IMR-90 (cell line): ENCODE measurements around the gene EIF4B. TPM values are rescaled to one million over a fixed set of nuclear protein-coding genes. Genes with fewer than 3 reads are reported as not detected.
A peak's percentile ranks its signal among the peaks of the same experiment; 100 is the strongest.

Source experiments
- ATAC-seq: fragments of 200-7000 bp; cut with Tn5 transposase; 2 replicates; pipeline ENCODE4 v1.9.1; 2020; ENCODE audit warnings: low read depth, mild to moderate bottlenecking, moderate library complexity
- BruUV-seq: library from RNA; stranded (reverse); fragments of 400-500 nt; replicated peaks from 2 replicates; lab custom pipeline; 2021; lab: Mats Ljungman, UMichigan
- CTCF ChIA-PET: fragments of 300-600 bp; formaldehyde crosslinking; extraction: SDS; loops from one replicate; lab custom pipeline; 2021; ENCODE audit warnings: antibody characterized with exemption; lab: Yijun Ruan, JAX
- POLR2A ChIA-PET: fragments of 300-600 bp; sonication (Branson Sonifier 250); formaldehyde crosslinking; loops from one replicate; lab custom pipeline; 2022; ENCODE audit warnings: antibody characterized with exemption; ENCODE audit not compliant: unreplicated experiment; lab: Charles Lee
- DNase-seq: peaks from one replicate; pipeline ENCODE4 v3.0.0; 2013
- H2AFZ ChIP-seq: replicated peaks from 2 replicates; pipeline ENCODE3; 2013; ENCODE audit warnings: low read length, mild to moderate bottlenecking; ENCODE audit not compliant: poor library complexity
- H2AK5ac ChIP-seq: 2 replicates; pipeline ENCODE4 v1.6.1; 2013; ENCODE audit warnings: low read depth, low read length, inconsistent platforms
- H2AK9ac ChIP-seq: replicated peaks from 2 replicates; pipeline ENCODE3; 2013; ENCODE audit warnings: mild to moderate bottlenecking, low read depth, low read length, moderate library complexity; ENCODE audit not compliant: poor library complexity
- H2BK120ac ChIP-seq: 2 replicates; pipeline ENCODE4 v1.6.1; 2013; ENCODE audit warnings: low read depth, low read length, inconsistent platforms
- H2BK15ac ChIP-seq: 3 replicates; pipeline ENCODE4 v1.6.1; 2013; ENCODE audit warnings: low read depth, low read length, inconsistent platforms
- H2BK20ac ChIP-seq: 2 replicates; pipeline ENCODE4 v1.6.1; 2013; ENCODE audit warnings: low read depth, mild to moderate bottlenecking, inconsistent platforms, low read length, moderate library complexity
- H2BK5ac ChIP-seq: 2 replicates; pipeline ENCODE4 v1.6.1; 2013; ENCODE audit warnings: mild to moderate bottlenecking, low read depth, low read length, inconsistent platforms; ENCODE audit not compliant: poor library complexity, severe bottlenecking
- H3K14ac ChIP-seq: replicated peaks from 2 replicates; pipeline ENCODE4 v1.6.1; 2013; ENCODE audit warnings: low read depth, low read length, inconsistent platforms
- H3K18ac ChIP-seq: 2 replicates; pipeline ENCODE4 v1.6.1; 2013; ENCODE audit warnings: low read depth, low read length, control low read depth
- H3K23ac ChIP-seq: 2 replicates; pipeline ENCODE4 v1.6.1; 2013; ENCODE audit warnings: low read depth, low read length, inconsistent platforms
- H3K27ac ChIP-seq: 2 replicates; pipeline ENCODE4 v1.5.1; 2013; ENCODE audit warnings: mild to moderate bottlenecking, control low read depth, low read length; ENCODE audit not compliant: insufficient read depth
- H3K27me3 ChIP-seq: 2 replicates; pipeline ENCODE4 v1.6.1; 2013; ENCODE audit warnings: low read length; ENCODE audit not compliant: control insufficient read depth, insufficient read depth
- H3K36me3 ChIP-seq: 2 replicates; pipeline ENCODE4 v1.6.1; 2013; ENCODE audit warnings: low read length, mixed read lengths; ENCODE audit not compliant: control insufficient read depth, insufficient read depth
- H3K4ac ChIP-seq: 2 replicates; pipeline ENCODE4 v1.6.1; 2013; ENCODE audit warnings: low read depth, low read length, inconsistent platforms
- H3K4me1 ChIP-seq: 2 replicates; pipeline ENCODE4 v1.6.1; 2013; ENCODE audit warnings: low read length, mixed read lengths; ENCODE audit not compliant: control insufficient read depth, insufficient read depth
- H3K4me2 ChIP-seq: 2 replicates; pipeline ENCODE4 v1.6.1; 2013; ENCODE audit warnings: low read depth, mild to moderate bottlenecking, control low read depth, low read length, moderate library complexity
- H3K4me3 ChIP-seq: 2 replicates; pipeline ENCODE4 v1.5.1; 2013; ENCODE audit warnings: low read depth, mild to moderate bottlenecking, control low read depth, low read length, moderate library complexity; ENCODE audit not compliant: insufficient read depth
- H3K56ac ChIP-seq: 2 replicates; pipeline ENCODE4 v1.6.1; 2013; ENCODE audit warnings: low read length, inconsistent platforms; ENCODE audit not compliant: insufficient read depth; ENCODE audit errors: extremely low read depth
- H3K79me1 ChIP-seq, 2 experiments: 2 replicates each; pipeline ENCODE4 v1.6.1; 2013; ENCODE audit warnings: low read length in 2 of 2, inconsistent platforms in 1 of 2, low read depth in 1 of 2
- H3K9ac ChIP-seq: 2 replicates; pipeline ENCODE4 v1.6.1; 2013; ENCODE audit warnings: low read depth, low read length, control low read depth
- H3K9me1 ChIP-seq: 2 replicates; pipeline ENCODE4 v1.6.1; 2013; ENCODE audit warnings: low read length, inconsistent platforms; ENCODE audit not compliant: insufficient read depth
- H3K9me3 ChIP-seq: 2 replicates; pipeline ENCODE4 v1.6.1; 2013; ENCODE audit warnings: low read length; ENCODE audit not compliant: control insufficient read depth, insufficient read depth
- H4K20me1 ChIP-seq: 2 replicates; pipeline ENCODE4 v1.6.1; 2013; ENCODE audit warnings: low read length, inconsistent platforms; ENCODE audit not compliant: insufficient read depth
- H4K5ac ChIP-seq: 2 replicates; pipeline ENCODE4 v1.6.1; 2013; ENCODE audit warnings: mild to moderate bottlenecking, low read depth, low read length, control low read depth
- H4K8ac ChIP-seq, 2 experiments: 2 replicates each; pipeline ENCODE4 v1.6.1; 2013; ENCODE audit warnings: low read depth in 2 of 2, low read length in 2 of 2, control low read depth in 1 of 2, inconsistent platforms in 1 of 2
- H4K91ac ChIP-seq: 2 replicates; pipeline ENCODE4 v1.6.1; 2013; ENCODE audit warnings: low read depth, low read length, inconsistent platforms; ENCODE audit not compliant: insufficient read depth
- CHD1 ChIP-seq: IDR thresholded peaks from 2 replicates; pipeline ENCODE4 v1.6.1; 2012; ENCODE audit warnings: low read depth, low read length, improper control_type of control experiment
- MAZ ChIP-seq: IDR thresholded peaks from 2 replicates; pipeline ENCODE4 v1.6.1; 2012; ENCODE audit warnings: low read depth, mild to moderate bottlenecking, low read length, improper control_type of control experiment, moderate library complexity, borderline replicate concordance
- POLR2A ChIP-seq: IDR thresholded peaks from 2 replicates; pipeline ENCODE4 v1.6.1; 2012; ENCODE audit warnings: mild to moderate bottlenecking, low read depth, low read length
- RAD21 ChIP-seq: IDR thresholded peaks from 2 replicates; pipeline ENCODE4 v1.6.1; 2012; ENCODE audit warnings: low read length, improper control_type of control experiment
- SMC3 ChIP-seq: fragments of 150-350 bp; IDR thresholded peaks from 2 replicates; pipeline ENCODE4 v1.6.1; 2016; ENCODE audit warnings: low read depth, mild to moderate bottlenecking, antibody characterized with exemption, low read length, moderate library complexity
- WGBS, 2 experiments: methylation state at CpG; one replicate each; pipeline versions ENCODE4 v1.1.5 to v1.1.7; 2013; ENCODE audit warnings: missing lambda C conversion rate in 2 of 2; ENCODE audit not compliant: insufficient read length in 1 of 2; ENCODE audit errors: extremely low coverage in 2 of 2; 5-methylcytosine and 5-hydroxymethylcytosine counted together
- dilution Hi-C: fragments of 300-500 bp; cut with HindIII; formaldehyde crosslinking; loops from one replicate; pipeline ENCODE4 v1.14.3; 2018; ENCODE audit warnings: low sequenced_read_pairs; ENCODE audit not compliant: unreplicated experiment
- in situ Hi-C: fragments of 300-500 bp; cut with MboI; formaldehyde crosslinking; loops from 3 replicates; pipeline ENCODE4 v1.14.3; 2019; ENCODE audit warnings: low sequenced_read_pairs, inconsistent platforms, mixed read lengths
- intact Hi-C: fragments of 100-400 bp; cut with micrococcal nuclease; formaldehyde crosslinking; loops from 2 replicates; pipeline ENCODE4 v1.10.0; 2022
- polyA plus RNA-seq, 3 experiments: library from polyadenylated mRNA; depleted of rRNA; stranded (reverse); fragments of >200 nt; gene quantifications; 2 replicates each; pipeline ENCODE4 v1.2.3, GENCODE V29; 2012; ENCODE audit warnings: low replicate concordance in 1 of 3
- total RNA-seq: library from RNA; depleted of rRNA; stranded (reverse); fragments of >200 nt; gene quantifications from 2 replicates; pipeline ENCODE4 v1.2.3, GENCODE V29; 2012

The EIF4B gene
- total and polyA plus RNA-seq, 2 of the 4 experiments (the other 2 are of a cell fraction) = 313 to 671 TPM

DNA sequence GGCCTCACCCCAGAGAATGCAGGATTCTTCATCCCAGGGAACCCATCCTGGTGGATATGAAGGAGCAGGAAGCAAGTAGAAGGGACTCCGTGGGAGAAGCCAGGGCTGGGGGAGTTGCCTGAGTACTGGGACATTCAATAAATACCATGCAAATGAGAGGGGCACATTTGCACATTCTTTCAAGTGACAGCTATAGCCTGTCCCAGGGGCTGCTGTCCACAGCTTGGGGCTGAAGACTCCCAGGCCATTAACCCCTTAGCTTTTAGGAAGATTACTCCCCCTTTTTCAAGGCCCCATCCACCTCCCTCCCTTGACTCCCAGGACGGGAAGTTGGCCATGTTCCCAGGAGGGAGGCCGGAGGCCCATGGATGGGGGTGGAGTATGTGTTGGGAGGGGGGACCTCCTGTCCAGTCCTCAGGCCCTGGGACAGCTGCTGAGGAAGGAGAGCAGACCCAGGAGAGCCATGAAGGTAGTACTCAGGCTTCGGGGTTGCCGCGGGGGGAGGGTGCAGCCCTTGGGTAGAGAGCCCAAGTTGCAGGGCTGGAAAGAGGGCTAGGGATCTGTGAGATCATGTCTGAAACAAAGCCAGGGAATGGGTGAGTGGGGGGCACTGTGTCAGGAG is 42.6 kb downstream of the EIF4B start:
- peak overlapping the region; percentile 98 for H4K5ac ChIP-seq
- peak overlapping the region; percentile 100 for H2AK9ac ChIP-seq
- ChIA-PET POLR2A (interaction anchor here (0.5 to 2.1 kb wide), 2 partner anchors 30 to 131 kb away, joined by 4 to 7 read pairs; partner anchors contain the start of genes SPRYD3 and ZNF740), CTCF (interaction anchor here (0.5 to 2.4 kb wide), 3 partner anchors 50 to 149 kb away, joined by 5 to 6 read pairs (median 5); no protein-coding TSS in a partner anchor)
- TF ChIP-seq POLR2A = no peak
- peak; percentile 71; the same call in 1 of the 2 replicates for TF ChIP-seq MAZ
- no peak for TF ChIP-seq SMC3
- TF ChIP-seq CHD1 = no peak
- TF ChIP-seq RAD21 = no peak
- H3K36me3 ChIP-seq = peaks cover 15% of the 10 kb centered on the region; the same call in 1 of the 2 replicates
- H4K8ac ChIP-seq = peak overlapping the region; percentile 84 to 89
- peak overlapping the region; percentile 96 for H3K18ac ChIP-seq
- H3K27ac ChIP-seq = peak overlapping the region; percentile 99
- no TSS peak for BruUV-seq
- H2BK15ac ChIP-seq = peak overlapping the region; percentile 97
- H3K9ac ChIP-seq = peak overlapping the region; percentile 87
- H3K79me1 ChIP-seq = peaks cover 15 to 83% of the 10 kb centered on the region in 2 experiments; a peak in 3 of 4 replicates
- no peaks in the 10 kb centered on the region for H3K9me3 ChIP-seq
- dilution Hi-C loops = no loop called here
- peak overlapping the region; percentile 100 for H2AK5ac ChIP-seq
- H4K91ac ChIP-seq = peak overlapping the region; percentile 99
- H3K4me3 ChIP-seq = peak overlapping the region; percentile 57
- no peaks in the 10 kb centered on the region for H3K27me3 ChIP-seq
- H3K4me1 ChIP-seq = peaks cover 52% of the 10 kb centered on the region
- in situ Hi-C loops = no loop called here
- peak overlapping the region; percentile 93 for H2BK20ac ChIP-seq
- H2BK5ac ChIP-seq = peak overlapping the region; percentile 99
- peaks cover 22% of the 10 kb centered on the region for H4K20me1 ChIP-seq
- DNase-seq (peak; percentile 62), ATAC-seq (peak; percentile 0; the same call in 1 of the 2 replicates)
- peak overlapping the region; percentile 87 for H3K56ac ChIP-seq
- peak overlapping the region; percentile 80 for H3K23ac ChIP-seq
- H2AFZ ChIP-seq = peak overlapping the region; percentile 90
- intact Hi-C loops = no loop called here
- peak overlapping the region; percentile 98 for H3K14ac ChIP-seq
- H3K9me1 ChIP-seq = peaks cover 35% of the 10 kb centered on the region
- H3K4me2 ChIP-seq = peak overlapping the region; percentile 67
- 0% methylated on average over 1 of the region's 6 CpGs; no CpG with 5 or more reads in 1 of the 2 experiments for WGBS, 2 experiments
- peak overlapping the region; percentile 100 for H3K4ac ChIP-seq
- peak overlapping the region; percentile 99 for H2BK120ac ChIP-seq
